HepG2 (cell line): ENCODE data around the gene MRNIP. TPM values are rescaled to one million over a fixed set of nuclear protein-coding genes. Genes with fewer than 3 reads are reported as not detected.
A peak's percentile ranks its signal among the peaks of the same experiment; 100 is the strongest.

ENCODE experiments used
- ATAC-seq: fragments of 200-7000 bp; cut with Tn5 transposase; 3 replicates; pipeline ENCODE4 v1.9.1; 2020; ENCODE audit warnings: mild to moderate bottlenecking, moderate library complexity
- BruUV-seq: library from RNA; stranded (reverse); fragments of 400-500 nt; replicated peaks from 2 replicates; lab custom pipeline; 2021; lab: Mats Ljungman, UMichigan
- CTCF ChIA-PET: fragments of 300-600 bp; formaldehyde crosslinking; extraction: SDS; loops from one replicate; lab custom pipeline; 2021; ENCODE audit warnings: low total read pairs, inconsistent platforms, low intra/inter-chr PET ratio; lab: Yijun Ruan, JAX
- POLR2A ChIA-PET: fragments of 350-600 bp; sonication (Branson Sonifier 250); formaldehyde crosslinking; loops from one replicate; lab custom pipeline; 2020; ENCODE audit warnings: antibody characterized with exemption, inconsistent platforms; lab: Yijun Ruan, JAX
- DNase-seq: peaks from one replicate; pipeline ENCODE4 v3.0.0-alpha.2; 2015; ENCODE audit warnings: low spot score
- FAIRE-seq: peaks from 3 replicates; lab custom pipeline; 2011; peaks lifted over from hg19 to GRCh38; lab: Jason Lieb, UNC
- H2AFZ ChIP-seq: one replicate; pipeline ENCODE4 v1.6.1; 2011; ENCODE audit warnings: low read length, inconsistent platforms
- H3K27ac ChIP-seq: fragments of 300-600 bp; 3 replicates; pipeline ENCODE4 v1.8.0; 2011; ENCODE audit warnings: mixed run types, mild to moderate bottlenecking, mixed read lengths, low read length, inconsistent platforms; ENCODE audit not compliant: insufficient read depth; ENCODE audit errors: extremely low read length
- H3K27me3 ChIP-seq, 2 experiments: fragments of 200-600 bp in 1 of 2; 2 replicates in 1 of 2; 3 replicates in 1 of 2; pipeline versions ENCODE4 v1.6.0 to v1.8.0; 2011; ENCODE audit warnings: low read length in 2 of 2, mild to moderate bottlenecking in 2 of 2, moderate library complexity in 2 of 2, inconsistent platforms in 1 of 2; ENCODE audit not compliant: insufficient read depth in 2 of 2, control insufficient read depth in 1 of 2
- H3K36me3 ChIP-seq, 2 experiments: fragments of 200-600 bp in 1 of 2; replicated peaks in 1 of 2; 2 replicates in 1 of 2; 3 replicates in 1 of 2; pipeline versions ENCODE4 v1.5.1 to v1.8.0; 2011; ENCODE audit warnings: low read length in 2 of 2, inconsistent platforms in 1 of 2; ENCODE audit not compliant: insufficient read depth in 2 of 2, control insufficient read depth in 1 of 2
- H3K4me1 ChIP-seq: 2 replicates; pipeline ENCODE4 v1.5.1; 2012; ENCODE audit warnings: low read length, inconsistent platforms; ENCODE audit not compliant: insufficient read depth
- H3K4me2 ChIP-seq: 2 replicates; pipeline ENCODE4 v1.6.0; 2011; ENCODE audit warnings: low read depth, low read length, inconsistent platforms
- H3K4me3 ChIP-seq, 3 experiments: fragments of 200-600 bp in 1 of 3; sonication (generic), shearing (Covaris generic) in 1 of 3; replicated peaks in 1 of 3; 2 replicates each; pipeline ENCODE4 v1.5.1; 2011 to 2016; ENCODE audit warnings: low read length in 3 of 3, inconsistent platforms in 2 of 3, low read depth in 2 of 3, mild to moderate bottlenecking in 2 of 3, control low read depth in 1 of 3, mixed read lengths in 1 of 3; ENCODE audit not compliant: insufficient read depth in 1 of 3
- H3K79me2 ChIP-seq: one replicate; pipeline ENCODE4 v1.6.1; 2011; ENCODE audit warnings: low read length, inconsistent platforms; ENCODE audit not compliant: insufficient read depth
- H3K9ac ChIP-seq: 2 replicates; pipeline ENCODE4 v1.6.0; 2011; ENCODE audit warnings: mild to moderate bottlenecking, low read depth, low read length, inconsistent platforms; ENCODE audit not compliant: insufficient read depth
- H3K9me3 ChIP-seq: 2 replicates; pipeline ENCODE4 v1.5.1; 2012; ENCODE audit warnings: mild to moderate bottlenecking, low read length
- H4K20me1 ChIP-seq: 2 replicates; pipeline ENCODE4 v1.6.0; 2011; ENCODE audit warnings: inconsistent platforms, mild to moderate bottlenecking, low read length, moderate library complexity; ENCODE audit not compliant: insufficient read depth
- CBX1 ChIP-seq: IDR thresholded peaks from one replicate; pipeline ENCODE4 v1.6.1; 2016; ENCODE audit warnings: antibody characterized with exemption, low read depth
- MTF2 ChIP-seq: sonication (generic); formaldehyde crosslinking; IDR thresholded peaks from 2 replicates; pipeline ENCODE4 v1.5.0; 2020; ENCODE audit warnings: missing genetic modification reagents, borderline replicate concordance
- POLR2G ChIP-seq: fragments of 200-400 bp; formaldehyde crosslinking; IDR thresholded peaks from 2 replicates; pipeline ENCODE4 v1.6.1; 2018; ENCODE audit warnings: mild to moderate bottlenecking, low read depth, low read length, moderate library complexity
- YEATS2 ChIP-seq: sonication (generic); formaldehyde crosslinking; IDR thresholded peaks from 2 replicates; pipeline ENCODE4 v1.4.0; 2020; ENCODE audit warnings: missing genetic modification reagents, borderline replicate concordance
- ZNF720 ChIP-seq: sonication (generic); formaldehyde crosslinking; IDR thresholded peaks from 2 replicates; pipeline ENCODE4 v1.4.0; 2020; ENCODE audit warnings: missing genetic modification reagents
- ZSCAN21 ChIP-seq: sonication (generic); formaldehyde crosslinking; IDR thresholded peaks from 2 replicates; pipeline ENCODE4 v1.8.0; 2022; ENCODE audit warnings: mild to moderate bottlenecking, missing genetic modification reagents, moderate library complexity, borderline replicate concordance
- WGBS: methylation state at CpG from one replicate; pipeline ENCODE4 v1.1.6; 2017; ENCODE audit warnings: low lambda C conversion rate; 5-methylcytosine and 5-hydroxymethylcytosine counted together
- in situ Hi-C: cut with HindIII; loops from 2 replicates; pipeline ENCODE4 v1.10.0; 2017; ENCODE audit warnings: low pct_unique_long_range_greater_than_20kb; ENCODE audit not compliant: extremely low pct_ligation_motif_present
- intact Hi-C: fragments of 100-400 bp; cut with micrococcal nuclease; formaldehyde crosslinking; loops from one replicate; pipeline ENCODE4 v1.10.0; 2022; ENCODE audit not compliant: unreplicated experiment
- polyA plus RNA-seq, 8 experiments: library from polyadenylated mRNA; depleted of rRNA in 3 of 8; stranded (reverse) in 7 of 8; unstranded in 1 of 8; fragments of >200 nt; fragmentation: Illumina TruSeq in 4 of 8; extraction: Trizol in 4 of 8; gene quantifications; 2 replicates each; pipeline versions ENCODE4 v1.2.1 to v1.2.3, GENCODE V29; 2011 to 2016; ENCODE audit warnings: low read depth in 4 of 8, missing spikeins in 1 of 8, mixed read lengths in 1 of 8; ENCODE audit not compliant: insufficient read depth in 1 of 8
- total RNA-seq, 5 experiments: library from RNA; depleted of rRNA; stranded (reverse); fragments of >200 nt; fragmentation: Illumina TruSeq; extraction: Trizol; gene quantifications; 2 replicates each; pipeline ENCODE4 v1.2.3, GENCODE V29; 2016; ENCODE audit warnings: low read depth in 1 of 5
- TF ChIP-seq, protein P1 (sequence below): IDR thresholded peaks from 2 replicates; pipeline ENCODE4 v1.6.1; 2016; ENCODE audit warnings: control low read depth

Gene MRNIP
- total and polyA plus RNA-seq, 2 of the 13 experiments (the other 11 are each of a cell fraction or from before 2014, with no cell fraction given), result 15.5 to 34.1 TPM

DNA sequence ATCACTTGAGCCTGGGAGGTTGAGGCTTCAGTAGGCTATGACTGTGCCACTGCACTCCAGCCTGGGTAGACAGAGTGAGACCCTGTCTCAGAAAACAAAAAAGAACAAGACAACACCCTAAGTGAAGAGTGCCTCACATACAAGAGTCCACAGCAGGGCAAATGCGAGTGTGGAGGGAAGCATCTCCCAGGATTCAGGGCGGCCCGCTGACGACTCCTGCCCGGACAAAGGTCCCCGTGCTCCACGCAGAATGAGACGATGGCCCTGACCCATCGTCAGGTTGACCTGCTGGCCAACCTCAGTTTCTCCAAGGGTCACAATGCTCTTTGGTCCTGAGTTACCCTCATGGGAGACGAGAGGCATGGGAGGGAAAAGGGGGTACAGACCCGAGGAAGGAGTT is 18.3 kb downstream of the MRNIP start:
- in situ Hi-C loops, result no loop called here
- DNase-seq (no peak), ATAC-seq (peak; percentile 0; the same call in 2 of the 3 replicates)
- H3K4me2 ChIP-seq, result no peak overlapping the region
- no peak for TF ChIP-seq ZNF720 (CRISPR knock-in tag)
- no peak for TF ChIP-seq MTF2
- TF ChIP-seq, protein P1, sequence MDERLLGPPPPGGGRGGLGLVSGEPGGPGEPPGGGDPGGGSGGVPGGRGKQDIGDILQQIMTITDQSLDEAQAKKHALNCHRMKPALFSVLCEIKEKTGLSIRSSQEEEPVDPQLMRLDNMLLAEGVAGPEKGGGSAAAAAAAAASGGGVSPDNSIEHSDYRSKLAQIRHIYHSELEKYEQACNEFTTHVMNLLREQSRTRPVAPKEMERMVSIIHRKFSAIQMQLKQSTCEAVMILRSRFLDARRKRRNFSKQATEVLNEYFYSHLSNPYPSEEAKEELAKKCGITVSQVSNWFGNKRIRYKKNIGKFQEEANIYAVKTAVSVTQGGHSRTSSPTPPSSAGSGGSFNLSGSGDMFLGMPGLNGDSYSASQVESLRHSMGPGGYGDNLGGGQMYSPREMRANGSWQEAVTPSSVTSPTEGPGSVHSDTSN (CRISPR knock-in tag), result no peak
- no peak for TF ChIP-seq CBX1
- TF ChIP-seq ZSCAN21, result no peak
- no peak for TF ChIP-seq YEATS2
- peak; percentile 24; the same call in 1 of the 2 replicates for TF ChIP-seq POLR2G
- TF ChIP-seq, all 625 proteins: peak for 1
- no peaks in the 10 kb centered on the region for H3K27me3 ChIP-seq
- H3K4me3 ChIP-seq, result no peak overlapping the region
- peaks cover 9% of the 10 kb centered on the region; the same call in 1 of the 2 replicates for H4K20me1 ChIP-seq
- ChIA-PET CTCF (no interaction called here), POLR2A (interaction anchor here (0.7 to 4.3 kb wide), 3 partner anchors 12 to 21 kb away, joined by 3 to 19 read pairs (median 4); partner anchors contain the start of gene SQSTM1)
- intact Hi-C loops, result no loop called here
- no peak overlapping the region for H3K9ac ChIP-seq
- 96% methylated on average over 11 of the region's 11 CpGs for WGBS
- H2AFZ ChIP-seq, result no peak overlapping the region
- no peak overlapping the region for H3K27ac ChIP-seq
- no peaks in the 10 kb centered on the region for H3K79me2 ChIP-seq
- peaks cover 14 to 35% of the 10 kb centered on the region in 2 experiments; a peak in 3 of 5 replicates for H3K36me3 ChIP-seq
- H3K4me1 ChIP-seq, result peaks cover 7% of the 10 kb centered on the region; the same call in 1 of the 2 replicates
- H3K9me3 ChIP-seq, result no peaks in the 10 kb centered on the region; the same call in 1 of the 2 replicates
- BruUV-seq, result no TSS peak
- no peak for FAIRE-seq
